ENCODE measurements around the gene PRPSAP1. TPM values are rescaled to one million over a fixed set of nuclear protein-coding genes. Genes with fewer than 3 reads are reported as not detected.

The PRPSAP1 gene
- total RNA-seq, 3 donors from 2014 or later = 45.3 to 63.0 (median 61.4) TPM

- H3K36me3 ChIP-seq (ENCODE audit: low read depth) = no peaks in the 10 kb centered on the region
- no peak overlapping the region for H3K4me3 ChIP-seq
- ATAC-seq = no peak
- intact Hi-C loops (cut with DNase I, micrococcal nuclease) = no loop called here
- H3K4me1 ChIP-seq (ENCODE audit: low read depth) = peaks cover 3% of the 10 kb centered on the region
- no peak for DNase-seq
- H3K9me3 ChIP-seq = peaks cover 7% of the 10 kb centered on the region
- no peak for TF ChIP-seq CTCF (IDR thresholded peaks at IDR 0.05)
Measured at GRCh38 chr17:76368545-76368944, 14.8 kb upstream of the PRPSAP1 start.

- intact Hi-C loops (cut with DNase I, micrococcal nuclease) = no loop called here
- peak; percentile 70 for ATAC-seq
Measured at GRCh38 chr17:76367642-76368041, 13.9 kb upstream of the PRPSAP1 start.

GRCh38 chr17:76366247-76366646 lies 12.5 kb upstream of the PRPSAP1 start:
- Histone ChIP-seq H3K4me3 (no peak overlapping the region), H3K9me3 (peaks cover 7% of the 10 kb centered on the region), H3K36me3 (ENCODE audit: low read depth) (no peaks in the 10 kb centered on the region), H3K4me1 (ENCODE audit: low read depth) (peaks cover 3% of the 10 kb centered on the region)
- DNase-seq (no peak), ATAC-seq (no peak)
- TF ChIP-seq CTCF (IDR thresholded peaks at IDR 0.05) = no peak
- intact Hi-C loops (cut with DNase I, micrococcal nuclease) = no loop called here

More at GRCh38 chr17:76367642-76368041, 13.9 kb upstream of the PRPSAP1 start:
- DNase-seq = peak in 1 of 3 donors; percentile 30
- Histone ChIP-seq H3K36me3 (ENCODE audit: low read depth) (no peaks in the 10 kb centered on the region), H3K4me1 (ENCODE audit: low read depth) (peaks cover 3% of the 10 kb centered on the region), H3K9me3 (peaks cover 7% of the 10 kb centered on the region), H3K4me3 (no peak overlapping the region)
- TF ChIP-seq CTCF (IDR thresholded peaks at IDR 0.05) = no peak

- ATAC-seq (peak; percentile 33), DNase-seq (no peak)
- intact Hi-C loops (cut with DNase I, micrococcal nuclease) = no loop called here
Measured at GRCh38 chr17:76365256-76365903, 11.7 kb upstream of the PRPSAP1 start.

GRCh38 chr17:76363107-76363842 lies 9.6 kb upstream of the PRPSAP1 start:
- Histone ChIP-seq H3K4me1 (ENCODE audit: low read depth) (peaks cover 3% of the 10 kb centered on the region), H3K4me3 (no peak overlapping the region), H3K36me3 (ENCODE audit: low read depth) (no peaks in the 10 kb centered on the region), H3K9me3 (no peaks in the 10 kb centered on the region)
- ATAC-seq (peak; percentile 42), DNase-seq (no peak)
- intact Hi-C loops (cut with DNase I, micrococcal nuclease) = no loop called here
- no peak for TF ChIP-seq CTCF (IDR thresholded peaks at IDR 0.05)

More at GRCh38 chr17:76365256-76365903, 11.7 kb upstream of the PRPSAP1 start:
- TF ChIP-seq CTCF (IDR thresholded peaks at IDR 0.05) = no peak
- H3K9me3 ChIP-seq = peaks cover 7% of the 10 kb centered on the region
- H3K4me1 ChIP-seq (ENCODE audit: low read depth) = peaks cover 3% of the 10 kb centered on the region
- no peaks in the 10 kb centered on the region for H3K36me3 ChIP-seq (ENCODE audit: low read depth)
- H3K4me3 ChIP-seq = no peak overlapping the region
